GM19193 (cell line): ENCODE data around the gene NXPE3.

Source experiments
- POLR2A ChIP-seq: IDR thresholded peaks from 4 replicates; pipeline ENCODE4 v1.6.1; 2011; ENCODE audit not compliant: insufficient read depth, insufficient read length; ENCODE audit errors: extremely low read depth

Gene NXPE3

GRCh38 chr3:101817992-101818391, 39.0 kb downstream of the NXPE3 start:
- no peak for TF ChIP-seq POLR2A

- no peak for TF ChIP-seq POLR2A
Measured at GRCh38 chr3:101819649-101820206, 40.7 kb downstream of the NXPE3 start.

- TF ChIP-seq POLR2A = no peak
Measured at GRCh38 chr3:101821503-101821902, 42.5 kb downstream of the NXPE3 start.

GRCh38 chr3:101823525-101823924, 44.5 kb downstream of the NXPE3 start:
- no peak for TF ChIP-seq POLR2A

GRCh38 chr3:101824702-101825101, 45.7 kb downstream of the NXPE3 start:
- TF ChIP-seq POLR2A = no peak

- no peak for TF ChIP-seq POLR2A
Measured at GRCh38 chr3:101825904-101826445, 47.0 kb downstream of the NXPE3 start.

- TF ChIP-seq POLR2A = peak; percentile 95
Measured at GRCh38 chr3:101827211-101828174, 48.5 kb downstream of the NXPE3 start.

GRCh38 chr3:101828276-101828675, 49.3 kb downstream of the NXPE3 start:
- no peak for TF ChIP-seq POLR2A

GRCh38 chr3:101828691-101829436, 49.9 kb downstream of the NXPE3 start:
- TF ChIP-seq POLR2A = peak; percentile 70

GRCh38 chr3:101829437-101829830, 50.4 kb downstream of the NXPE3 start:
- TF ChIP-seq POLR2A = no peak

- no peak for TF ChIP-seq POLR2A
Measured at GRCh38 chr3:101829874-101830273, 50.9 kb downstream of the NXPE3 start.

- no peak for TF ChIP-seq POLR2A
Measured at GRCh38 chr3:101833446-101833974, 54.5 kb downstream of the NXPE3 start.

GRCh38 chr3:101835676-101836075, 56.7 kb downstream of the NXPE3 start:
- TF ChIP-seq POLR2A = no peak

GRCh38 chr3:101836160-101836559, 57.1 kb downstream of the NXPE3 start:
- TF ChIP-seq POLR2A = no peak
